Transverse colon (tissue), 4 donors: ENCODE measurements around the gene SRRM5. TPM values are rescaled to one million over a fixed set of nuclear protein-coding genes. Genes with fewer than 3 reads are reported as not detected.

ENCODE experiments used
- DNase-seq: peaks from one replicate; pipeline ENCODE4 v3.0.0-alpha.2; 2019
- H3K27ac ChIP-seq, 4 donors: fragments of 200-600 bp; sonication (generic); 2 replicates each; pipeline ENCODE4 v1.5.1; 2016 to 2018; ENCODE audit warnings: inconsistent platforms in 4 of 4
- H3K27me3 ChIP-seq: fragments of 200-600 bp; sonication (generic); 2 replicates; pipeline ENCODE4 v1.5.1; 2017; ENCODE audit warnings: inconsistent platforms
- H3K36me3 ChIP-seq, 4 donors: fragments of 200-600 bp; sonication (generic); 2 replicates each; pipeline ENCODE4 v1.5.1; 2017 to 2019; ENCODE audit warnings: inconsistent platforms in 4 of 4
- H3K4me1 ChIP-seq, 4 donors: fragments of 200-600 bp; sonication (generic); 2 replicates each; pipeline ENCODE4 v1.5.1; 2017 to 2020; ENCODE audit warnings: inconsistent platforms in 4 of 4
- H3K4me3 ChIP-seq, 4 donors: fragments of 200-600 bp; sonication (generic); 1 replicate in 1 of 4; 2 replicates in 3 of 4; pipeline versions ENCODE4 v1.5.1 to v1.6.1; 2017 to 2019; ENCODE audit warnings: inconsistent platforms in 4 of 4
- H3K9me3 ChIP-seq, 2 donors: fragments of 200-600 bp; sonication (generic); 2 replicates each; pipeline ENCODE4 v1.5.1; 2017 to 2019; ENCODE audit warnings: inconsistent platforms in 2 of 2
- CTCF ChIP-seq, 5 experiments: fragments of 200-600 bp in 3 of 5; fragments of 450-650 bp in 2 of 5; sonication (generic) in 3 of 5; IDR thresholded peaks; 1 replicate in 2 of 5; 2 replicates in 3 of 5; pipeline ENCODE4 v1.5.1; 2016 to 2017; ENCODE audit warnings: antibody characterized with exemption in 5 of 5, inconsistent platforms in 3 of 5, mild to moderate bottlenecking in 2 of 5, moderate library complexity in 1 of 5
- EP300 ChIP-seq: sonication (generic); formaldehyde crosslinking; IDR thresholded peaks from one replicate; pipeline ENCODE4 v1.6.1; 2017; ENCODE audit warnings: antibody characterized with exemption, low read depth
- POLR2A ChIP-seq: fragments of 450-650 bp; IDR thresholded peaks from one replicate; pipeline ENCODE4 v1.6.1; 2016; ENCODE audit warnings: antibody characterized with exemption, mild to moderate bottlenecking, moderate library complexity
- POLR2AphosphoS5 ChIP-seq, 3 donors: sonication (generic); formaldehyde crosslinking; IDR thresholded peaks; one replicate each; pipeline ENCODE4 v1.6.1; 2016; ENCODE audit warnings: antibody characterized with exemption in 3 of 3
- WGBS, 2 donors: methylation state at CpG; one replicate each; pipeline ENCODE4 v1.1.5; 2018; ENCODE audit warnings: low coverage in 1 of 2; 5-methylcytosine and 5-hydroxymethylcytosine counted together
- in situ Hi-C, 4 donors: fragments of 200-750 bp; cut with MboI; loops; one replicate each; pipeline versions ENCODE4 v1.15.0 to v1.15.1; 2017; ENCODE audit warnings: low sequenced_read_pairs in 3 of 4, low pct_ligation_motif_present in 1 of 4, low pct_unique_long_range_greater_than_20kb in 1 of 4
- intact Hi-C: fragments of 100-400 bp; cut with DNase I; formaldehyde crosslinking; loops from one replicate; pipeline ENCODE4 v1.15.1; 2023; ENCODE audit warnings: low total_unique reads
- total RNA-seq, 4 donors: library from RNA; depleted of rRNA; stranded (reverse); fragments of >200 nt; gene quantifications; one replicate each; pipeline ENCODE4 v1.1.0, GENCODE V29; 2016

The SRRM5 gene
- total RNA-seq, 4 donors from 2014 or later, result 0.14 to 2.2 (median 0.64) TPM; not detected in 1

GRCh38 chr19:43631491-43631890, 19.6 kb downstream of the SRRM5 start:
- in situ Hi-C loops (no loop called here), intact Hi-C loops (no loop called here)
- H3K36me3 ChIP-seq, result no peaks in the 10 kb centered on the region
- DNase-seq, result no peak
- H3K4me1 ChIP-seq, result no peaks in the 10 kb centered on the region
- 79 to 83% methylated on average over 3 to 5 of the region's 5 CpGs for WGBS, 2 donors
- no peak for TF ChIP-seq EP300
- TF ChIP-seq CTCF (IDR thresholded peaks at IDR 0.05), result no peak
- no peak for TF ChIP-seq POLR2A
- no peak for TF ChIP-seq POLR2AphosphoS5 (IDR thresholded peaks at IDR 0.05)
- H3K27ac ChIP-seq, result no peak overlapping the region
- no peak overlapping the region for H3K4me3 ChIP-seq
- no peaks in the 10 kb centered on the region for H3K9me3 ChIP-seq
- H3K27me3 ChIP-seq, result peaks cover 8% of the 10 kb centered on the region

- in situ Hi-C loops, result no loop called here
- H3K27ac ChIP-seq, result no peak overlapping the region
- WGBS, 2 donors, result 83 to 89% methylated on average over 2 to 4 of the region's 4 CpGs
Measured at GRCh38 chr19:43633520-43633919, 21.6 kb downstream of the SRRM5 start.

GRCh38 chr19:43634068-43634467, 22.2 kb downstream of the SRRM5 start:
- H3K36me3 ChIP-seq, result no peaks in the 10 kb centered on the region
- peaks cover 33% of the 10 kb centered on the region for H3K27me3 ChIP-seq
- no peak for TF ChIP-seq CTCF (IDR thresholded peaks at IDR 0.05)
- TF ChIP-seq EP300, result no peak
- TF ChIP-seq POLR2AphosphoS5 (IDR thresholded peaks at IDR 0.05), result no peak
- no peak for TF ChIP-seq POLR2A
- intact Hi-C loops, result no loop called here
- H3K4me3 ChIP-seq, result no peak overlapping the region
- peaks cover 0 to 2% (median under 1%) of the 10 kb centered on the region in 4 donors for H3K4me1 ChIP-seq
- DNase-seq, result no peak
- no peak overlapping the region for H3K27ac ChIP-seq
- WGBS, 2 donors, result 71 to 80% methylated on average over 2 to 5 of the region's 5 CpGs
- no peaks in the 10 kb centered on the region for H3K9me3 ChIP-seq
- in situ Hi-C loops, result no loop called here

More at GRCh38 chr19:43633520-43633919, 21.6 kb downstream of the SRRM5 start:
- Histone ChIP-seq H3K4me3 (no peak overlapping the region), H3K4me1 (no peaks in the 10 kb centered on the region), H3K27me3 (peaks cover 28% of the 10 kb centered on the region), H3K9me3 (no peaks in the 10 kb centered on the region), H3K36me3 (no peaks in the 10 kb centered on the region)
- DNase-seq, result no peak
- intact Hi-C loops, result no loop called here
- no peak for TF ChIP-seq POLR2A
- TF ChIP-seq POLR2AphosphoS5 (IDR thresholded peaks at IDR 0.05), result no peak
- TF ChIP-seq CTCF (IDR thresholded peaks at IDR 0.05), result no peak
- TF ChIP-seq EP300, result no peak

- H3K36me3 ChIP-seq, result no peaks in the 10 kb centered on the region
- peak overlapping the region in 2 of 4 donors; percentile 29 to 35 for H3K27ac ChIP-seq
- WGBS, 2 donors, result 66% methylated on average over 5 of the region's 5 CpGs; no CpG with 5 or more reads in 1 of the 2 donors
- no peak for TF ChIP-seq POLR2AphosphoS5 (IDR thresholded peaks at IDR 0.05)
- TF ChIP-seq EP300, result no peak
- TF ChIP-seq CTCF (IDR thresholded peaks at IDR 0.05), result no peak
- TF ChIP-seq POLR2A, result no peak
- peaks cover 37% of the 10 kb centered on the region for H3K27me3 ChIP-seq
- no peaks in the 10 kb centered on the region for H3K9me3 ChIP-seq
- in situ Hi-C loops (no loop called here), intact Hi-C loops (no loop called here)
- H3K4me3 ChIP-seq, result peak overlapping the region in 1 of 4 donors; percentile 4
- DNase-seq, result no peak
- peaks cover 0 to 5% (median 2%) of the 10 kb centered on the region in 4 donors for H3K4me1 ChIP-seq
Measured at GRCh38 chr19:43634506-43634871, 22.6 kb downstream of the SRRM5 start.
